Measurements from ENCODE around the gene KRT81. TPM values are rescaled to one million over a fixed set of nuclear protein-coding genes. Genes with fewer than 3 reads are reported as not detected.
"Not testable (repeated sequence)": the region's sequence is repeated elsewhere in the genome, so short reads cannot be mapped to it uniquely, and the experiment has no call there.

Gene KRT81
- total RNA-seq, 5 donors from 2014 or later (not counting 1 experiment from before 2014, with no cell fraction given): 0.30 to 1.0 (median 0.76) TPM; not detected in 2

GRCh38 chr12:52319097-52319496 lies 27.8 kb upstream of the KRT81 start:
- ChIA-PET CTCF (no interaction called here), POLR2A (no interaction called here)
- H3K9me3 ChIP-seq: no peaks in the 10 kb centered on the region
- no peaks in the 10 kb centered on the region for H3K4me1 ChIP-seq (ENCODE audit: control insufficient read depth in 1 of 2, extremely low read depth in 1 of 2, insufficient read depth in 2 of 2, low read length in 2 of 2)
- Mint-ChIP-seq H3K4me1 (peaks cover 0 to 2% (median 0%) of the 10 kb centered on the region in 3 donors), H3K27me3 (peaks cover 29 to 42% of the 10 kb centered on the region in 2 donors), H3K4me3 (no peak overlapping the region), H3K36me3 (no peaks in the 10 kb centered on the region), H3K9me3 (no peaks in the 10 kb centered on the region), H3K27ac (no peak overlapping the region)
- peaks cover 0 to 65% of the 10 kb centered on the region in 2 experiments for H3K27me3 ChIP-seq (replicated peaks in 1 of 2; ENCODE audit: control insufficient read depth in 2 of 2, extremely low read depth in 1 of 2, insufficient read depth in 2 of 2, low read length in 1 of 2)
- H3K4me3 ChIP-seq (ENCODE audit: control insufficient read depth in 1 of 2, extremely low read depth in 1 of 2, low read length in 1 of 2): no peak overlapping the region
- H3K27ac ChIP-seq (ENCODE audit: low read length): no peak overlapping the region
- no peaks in the 10 kb centered on the region for H3K36me3 ChIP-seq (ENCODE audit: control insufficient read depth in 2 of 2, extremely low read depth in 1 of 2, insufficient read depth in 1 of 2, low read length in 1 of 2)
- DNase-seq (peak in 1 of 35 experiments; percentile 8), ATAC-seq (replicated peaks in 1 of 4) (no peak)
- WGBS (ENCODE audit: insufficient coverage): 49% methylated on average over 11 of the region's 11 CpGs

DNA sequence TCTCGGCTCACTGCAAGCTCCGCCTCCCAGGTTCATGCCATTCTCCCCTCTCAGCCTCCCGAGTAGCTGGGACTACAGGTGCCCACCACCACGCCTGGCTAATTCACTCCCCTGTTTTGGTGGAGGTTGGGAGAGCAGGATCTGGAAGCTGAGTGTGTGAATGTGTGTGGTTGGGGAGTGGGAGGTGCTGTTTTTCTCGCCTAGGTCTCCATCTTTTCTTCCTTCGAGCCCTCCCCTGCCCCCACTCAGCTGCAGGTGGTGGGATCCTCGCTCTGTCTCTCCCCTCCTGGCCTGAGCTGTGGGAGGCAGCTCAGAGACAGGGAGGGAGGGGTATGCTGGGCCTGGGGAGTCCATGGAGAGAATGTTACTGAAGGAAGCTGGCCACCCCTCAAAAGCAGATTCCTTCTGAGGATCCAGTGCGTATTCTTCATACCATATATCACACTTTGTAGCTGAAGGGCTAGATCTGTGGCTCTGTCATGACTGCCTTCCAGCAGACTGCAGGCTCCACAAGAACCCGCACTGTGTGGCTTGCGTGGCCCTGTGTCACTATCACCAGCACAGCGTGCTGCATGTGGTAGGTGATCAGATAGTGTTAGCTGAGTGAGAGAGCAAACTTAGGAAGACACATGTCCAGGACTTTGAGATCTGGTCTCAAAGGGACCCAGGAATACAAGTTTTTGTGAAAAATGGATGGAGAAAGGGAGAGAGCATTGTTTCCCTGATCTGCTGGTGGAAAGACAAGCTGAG lies 27.1 kb upstream of the KRT81 start:
- H3K4me3 ChIP-seq (ENCODE audit: control insufficient read depth in 1 of 2, extremely low read depth in 1 of 2, low read length in 1 of 2): no peak overlapping the region
- POLR2A ChIA-PET: no interaction called here
- Mint-ChIP-seq H3K27ac (no peak overlapping the region), H3K4me3 (no peak overlapping the region), H3K36me3 (no peaks in the 10 kb centered on the region), H3K4me1 (peaks cover 0 to 2% (median 0%) of the 10 kb centered on the region in 3 donors), H3K9me3 (no peaks in the 10 kb centered on the region), H3K27me3 (peaks cover 29 to 45% of the 10 kb centered on the region in 2 donors)
- CTCF ChIA-PET: no interaction called here
- ATAC-seq (replicated peaks in 1 of 4) (no peak), DNase-seq (no peak)
- H3K36me3 ChIP-seq (ENCODE audit: control insufficient read depth in 2 of 2, extremely low read depth in 1 of 2, insufficient read depth in 1 of 2, low read length in 1 of 2): no peaks in the 10 kb centered on the region
- H3K9me3 ChIP-seq: no peaks in the 10 kb centered on the region
- H3K4me1 ChIP-seq (ENCODE audit: control insufficient read depth in 1 of 2, extremely low read depth in 1 of 2, insufficient read depth in 2 of 2, low read length in 2 of 2): no peaks in the 10 kb centered on the region
- no peak overlapping the region for H3K27ac ChIP-seq (ENCODE audit: low read length)
- peaks cover 0 to 67% of the 10 kb centered on the region in 2 experiments for H3K27me3 ChIP-seq (replicated peaks in 1 of 2; ENCODE audit: control insufficient read depth in 2 of 2, extremely low read depth in 1 of 2, insufficient read depth in 2 of 2, low read length in 1 of 2)
- 90% methylated on average over 5 of the region's 11 CpGs for WGBS (ENCODE audit: insufficient coverage)

- Mint-ChIP-seq H3K36me3 (no peaks in the 10 kb centered on the region), H3K27me3 (peaks cover 27 to 44% of the 10 kb centered on the region in 2 donors)
Observed at GRCh38 chr12:52317468-52318052, 26.2 kb upstream of the KRT81 start.

DNA sequence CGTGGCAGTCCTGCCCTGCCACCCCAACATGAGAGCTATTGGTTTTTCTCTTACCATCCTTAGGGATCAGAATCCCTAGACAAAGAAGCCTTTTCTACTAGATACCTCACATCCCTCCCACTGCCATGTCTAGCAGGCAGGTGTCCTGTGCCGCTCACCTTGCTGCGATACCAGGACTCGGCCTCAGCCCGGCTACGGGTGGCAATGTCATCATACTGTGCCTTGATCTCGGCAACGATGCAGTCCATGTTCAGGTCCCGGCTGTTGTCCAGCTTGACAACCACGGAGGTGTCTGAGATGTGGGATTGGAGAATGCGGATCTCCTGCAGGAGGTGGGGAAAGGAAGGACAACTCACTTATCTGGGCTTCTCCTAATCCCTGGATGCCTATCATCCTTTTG lies 25.4 kb upstream of the KRT81 start:
- Mint-ChIP-seq H3K27ac (no peak overlapping the region), H3K4me1 (peaks cover 0 to 2% (median 0%) of the 10 kb centered on the region in 3 donors), H3K4me3 (no peak overlapping the region), H3K27me3 (peaks cover 26 to 44% of the 10 kb centered on the region in 2 donors), H3K36me3 (no peaks in the 10 kb centered on the region), H3K9me3 (no peaks in the 10 kb centered on the region)
- whole genome bisulfite sequencing (ENCODE audit: insufficient coverage): 91% methylated on average over 4 of the region's 11 CpGs
- ChIA-PET CTCF (no interaction called here), POLR2A (no interaction called here)
- no peaks in the 10 kb centered on the region for H3K4me1 ChIP-seq (ENCODE audit: control insufficient read depth in 1 of 2, extremely low read depth in 1 of 2, insufficient read depth in 2 of 2, low read length in 2 of 2)
- no peak for ATAC-seq (replicated peaks in 1 of 4)
- H3K9me3 ChIP-seq: no peaks in the 10 kb centered on the region
- no peak overlapping the region for H3K27ac ChIP-seq (ENCODE audit: low read length)
- H3K36me3 ChIP-seq (ENCODE audit: control insufficient read depth in 2 of 2, extremely low read depth in 1 of 2, insufficient read depth in 1 of 2, low read length in 1 of 2): no peaks in the 10 kb centered on the region
- no peak for DNase-seq
- peaks cover 0 to 65% of the 10 kb centered on the region in 2 experiments for H3K27me3 ChIP-seq (replicated peaks in 1 of 2; ENCODE audit: control insufficient read depth in 2 of 2, extremely low read depth in 1 of 2, insufficient read depth in 2 of 2, low read length in 1 of 2)
- no peak overlapping the region for H3K4me3 ChIP-seq (ENCODE audit: control insufficient read depth in 1 of 2, extremely low read depth in 1 of 2, low read length in 1 of 2)

More at GRCh38 chr12:52317468-52318052, 26.2 kb upstream of the KRT81 start:
- H3K36me3 ChIP-seq (ENCODE audit: control insufficient read depth in 2 of 2, extremely low read depth in 1 of 2, insufficient read depth in 1 of 2, low read length in 1 of 2): no peaks in the 10 kb centered on the region
- Mint-ChIP-seq H3K9me3 (no peaks in the 10 kb centered on the region), H3K4me1 (peaks cover 0 to 2% (median 0%) of the 10 kb centered on the region in 3 donors), H3K4me3 (no peak overlapping the region), H3K27ac (no peak overlapping the region)
- DNase-seq: no peak
- H3K27ac ChIP-seq (ENCODE audit: low read length): no peak overlapping the region
- POLR2A ChIA-PET: no interaction called here
- H3K4me3 ChIP-seq (ENCODE audit: control insufficient read depth in 1 of 2, extremely low read depth in 1 of 2, low read length in 1 of 2): no peak overlapping the region
- no peaks in the 10 kb centered on the region for H3K9me3 ChIP-seq
- no peak for ATAC-seq (replicated peaks in 1 of 4)
- WGBS (ENCODE audit: insufficient coverage): 86% methylated on average over 9 of the region's 12 CpGs
- no peaks in the 10 kb centered on the region for H3K4me1 ChIP-seq (ENCODE audit: control insufficient read depth in 1 of 2, extremely low read depth in 1 of 2, insufficient read depth in 2 of 2, low read length in 2 of 2)
- H3K27me3 ChIP-seq (replicated peaks in 1 of 2; ENCODE audit: control insufficient read depth in 2 of 2, extremely low read depth in 1 of 2, insufficient read depth in 2 of 2, low read length in 1 of 2): peaks cover 0 to 66% of the 10 kb centered on the region in 2 experiments
- CTCF ChIA-PET: no interaction called here

DNA sequence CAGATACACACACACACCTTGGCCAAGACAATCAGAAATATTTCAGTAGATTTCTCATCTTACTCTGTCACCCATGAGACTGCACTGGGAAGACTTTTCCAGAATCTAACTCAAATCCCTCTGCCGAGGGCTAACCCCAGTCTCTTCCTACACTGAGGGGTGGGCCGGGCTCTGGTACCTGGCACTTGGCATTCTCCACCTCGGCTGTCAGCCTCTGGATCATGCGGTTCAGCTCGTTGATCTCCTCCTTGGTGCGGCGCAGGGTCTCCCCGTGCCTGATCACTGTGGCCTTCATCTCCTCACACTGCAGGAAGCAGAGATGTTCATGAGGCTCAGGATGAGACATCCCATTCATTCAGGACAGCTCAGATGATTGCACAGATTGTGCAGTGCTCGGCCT lies 25.0 kb upstream of the KRT81 start:
- Histone ChIP-seq H3K4me3 (ENCODE audit: control insufficient read depth in 1 of 2, extremely low read depth in 1 of 2, low read length in 1 of 2) (no peak overlapping the region), H3K27me3 (replicated peaks in 1 of 2; ENCODE audit: control insufficient read depth in 2 of 2, extremely low read depth in 1 of 2, insufficient read depth in 2 of 2, low read length in 1 of 2) (peaks cover under 1 to 64% of the 10 kb centered on the region in 2 experiments), H3K36me3 (ENCODE audit: control insufficient read depth in 2 of 2, extremely low read depth in 1 of 2, insufficient read depth in 1 of 2, low read length in 1 of 2) (no peaks in the 10 kb centered on the region), H3K27ac (ENCODE audit: low read length) (no peak overlapping the region), H3K9me3 (no peaks in the 10 kb centered on the region), H3K4me1 (ENCODE audit: control insufficient read depth in 1 of 2, extremely low read depth in 1 of 2, insufficient read depth in 2 of 2, low read length in 2 of 2) (no peaks in the 10 kb centered on the region)
- DNase-seq: no peak
- Mint-ChIP-seq H3K9me3 (no peaks in the 10 kb centered on the region), H3K27me3 (peaks cover 29 to 45% of the 10 kb centered on the region in 2 donors), H3K4me1 (peaks cover 0 to 2% (median 0%) of the 10 kb centered on the region in 3 donors), H3K4me3 (no peak overlapping the region), H3K36me3 (no peaks in the 10 kb centered on the region), H3K27ac (no peak overlapping the region)
- ChIA-PET POLR2A (no interaction called here), CTCF (no interaction called here)
- ATAC-seq (replicated peaks in 1 of 4): no peak
- 91% methylated on average over 9 of the region's 9 CpGs for WGBS (ENCODE audit: insufficient coverage)

DNA sequence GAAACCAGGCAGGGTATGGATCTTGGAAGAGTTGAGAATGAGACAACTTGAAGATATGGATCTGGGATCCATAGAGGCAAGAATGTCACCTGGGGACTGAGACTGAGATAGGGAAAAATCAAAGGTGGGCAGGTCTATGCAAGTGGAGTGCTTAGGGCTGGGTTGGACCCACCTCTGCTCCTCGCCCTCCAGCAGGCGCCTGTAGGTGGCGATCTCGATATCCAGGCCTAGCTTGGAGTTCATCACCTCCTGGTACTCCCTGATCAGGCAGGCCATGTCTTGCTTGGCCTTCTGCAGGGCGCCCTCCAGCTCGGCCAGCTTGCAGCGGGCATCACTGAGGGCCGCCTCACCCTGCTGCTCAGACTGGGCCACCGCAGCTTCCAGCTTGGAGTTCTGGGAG lies 24.4 kb upstream of the KRT81 start:
- H3K9me3 Mint-ChIP-seq; H3K9me3 ChIP-seq; H3K4me1 ChIP-seq (ENCODE audit: control insufficient read depth in 1 of 2, extremely low read depth in 1 of 2, insufficient read depth in 2 of 2, low read length in 2 of 2); H3K36me3 ChIP-seq (ENCODE audit: control insufficient read depth in 2 of 2, extremely low read depth in 1 of 2, insufficient read depth in 1 of 2, low read length in 1 of 2); POLR2A ChIA-PET; H3K27ac ChIP-seq (ENCODE audit: low read length); H3K4me1 Mint-ChIP-seq; ATAC-seq (replicated peaks in 1 of 4); H3K36me3 Mint-ChIP-seq; H3K4me3 Mint-ChIP-seq; CTCF ChIA-PET; H3K4me3 ChIP-seq (ENCODE audit: control insufficient read depth in 1 of 2, extremely low read depth in 1 of 2, low read length in 1 of 2); H3K27ac Mint-ChIP-seq: not testable (repeated sequence)
- DNase-seq: peak in 4 of 35 experiments; percentile 11 to 22 (median 20)
- 68% methylated on average over 4 of the region's 9 CpGs for WGBS (ENCODE audit: insufficient coverage)
- H3K27me3 Mint-ChIP-seq: peaks cover 32 to 48% of the 10 kb centered on the region in 2 donors
- H3K27me3 ChIP-seq (replicated peaks in 1 of 2; ENCODE audit: control insufficient read depth in 2 of 2, extremely low read depth in 1 of 2, insufficient read depth in 2 of 2, low read length in 1 of 2): peaks cover 3 to 65% of the 10 kb centered on the region in 2 experiments
